ENCODE measurements around the gene DAB1. TPM values are rescaled to one million over a fixed set of nuclear protein-coding genes. Genes with fewer than 3 reads are reported as not detected.

DAB1 gene
- total RNA-seq, 1 donor from 2014 or later = 3.1 TPM

DNA sequence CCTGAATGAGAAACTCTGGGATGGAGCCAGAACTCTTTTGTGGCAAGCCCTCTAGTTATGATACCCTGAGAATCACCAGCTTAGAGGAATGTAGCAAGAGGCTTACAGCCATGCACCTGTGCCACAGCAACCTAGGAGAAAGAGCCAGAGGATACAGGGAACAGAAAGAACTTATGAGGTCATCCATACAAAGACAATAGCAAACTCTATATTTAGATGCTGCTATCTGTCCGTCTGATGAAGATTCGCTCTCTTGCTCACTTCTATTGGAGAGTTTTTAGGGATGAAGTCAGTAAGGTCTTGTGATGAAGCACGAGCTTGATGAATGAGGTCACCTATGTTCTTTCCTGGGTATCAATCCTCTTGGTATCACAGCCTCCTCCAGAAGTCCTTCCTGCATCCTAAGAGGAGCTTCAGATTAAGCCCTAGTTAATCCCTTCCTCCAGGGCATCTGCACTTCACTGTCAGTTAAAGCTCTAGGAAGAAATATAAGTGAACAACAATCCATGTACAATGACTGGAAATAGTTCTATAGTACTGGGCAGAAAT, 185.6 kb downstream of the DAB1 start:
- Mint-ChIP-seq H3K27me3 (ENCODE audit: unreplicated experiment) (no peaks in the 10 kb centered on the region), H3K9me3 (ENCODE audit: unreplicated experiment) (no peaks in the 10 kb centered on the region), H3K27ac (ENCODE audit: unreplicated experiment) (no peak overlapping the region), H3K4me1 (ENCODE audit: low read depth, unreplicated experiment) (peaks cover under 1% of the 10 kb centered on the region), H3K36me3 (ENCODE audit: unreplicated experiment) (no peaks in the 10 kb centered on the region), H3K4me3 (ENCODE audit: unreplicated experiment) (no peak overlapping the region)
- TF ChIP-seq, protein P1, sequence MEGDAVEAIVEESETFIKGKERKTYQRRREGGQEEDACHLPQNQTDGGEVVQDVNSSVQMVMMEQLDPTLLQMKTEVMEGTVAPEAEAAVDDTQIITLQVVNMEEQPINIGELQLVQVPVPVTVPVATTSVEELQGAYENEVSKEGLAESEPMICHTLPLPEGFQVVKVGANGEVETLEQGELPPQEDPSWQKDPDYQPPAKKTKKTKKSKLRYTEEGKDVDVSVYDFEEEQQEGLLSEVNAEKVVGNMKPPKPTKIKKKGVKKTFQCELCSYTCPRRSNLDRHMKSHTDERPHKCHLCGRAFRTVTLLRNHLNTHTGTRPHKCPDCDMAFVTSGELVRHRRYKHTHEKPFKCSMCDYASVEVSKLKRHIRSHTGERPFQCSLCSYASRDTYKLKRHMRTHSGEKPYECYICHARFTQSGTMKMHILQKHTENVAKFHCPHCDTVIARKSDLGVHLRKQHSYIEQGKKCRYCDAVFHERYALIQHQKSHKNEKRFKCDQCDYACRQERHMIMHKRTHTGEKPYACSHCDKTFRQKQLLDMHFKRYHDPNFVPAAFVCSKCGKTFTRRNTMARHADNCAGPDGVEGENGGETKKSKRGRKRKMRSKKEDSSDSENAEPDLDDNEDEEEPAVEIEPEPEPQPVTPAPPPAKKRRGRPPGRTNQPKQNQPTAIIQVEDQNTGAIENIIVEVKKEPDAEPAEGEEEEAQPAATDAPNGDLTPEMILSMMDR (IDR thresholded peaks at IDR 0.05; ENCODE audit: partially characterized antibody, unreplicated experiment) = no peak
- no peak for DNase-seq

DNA sequence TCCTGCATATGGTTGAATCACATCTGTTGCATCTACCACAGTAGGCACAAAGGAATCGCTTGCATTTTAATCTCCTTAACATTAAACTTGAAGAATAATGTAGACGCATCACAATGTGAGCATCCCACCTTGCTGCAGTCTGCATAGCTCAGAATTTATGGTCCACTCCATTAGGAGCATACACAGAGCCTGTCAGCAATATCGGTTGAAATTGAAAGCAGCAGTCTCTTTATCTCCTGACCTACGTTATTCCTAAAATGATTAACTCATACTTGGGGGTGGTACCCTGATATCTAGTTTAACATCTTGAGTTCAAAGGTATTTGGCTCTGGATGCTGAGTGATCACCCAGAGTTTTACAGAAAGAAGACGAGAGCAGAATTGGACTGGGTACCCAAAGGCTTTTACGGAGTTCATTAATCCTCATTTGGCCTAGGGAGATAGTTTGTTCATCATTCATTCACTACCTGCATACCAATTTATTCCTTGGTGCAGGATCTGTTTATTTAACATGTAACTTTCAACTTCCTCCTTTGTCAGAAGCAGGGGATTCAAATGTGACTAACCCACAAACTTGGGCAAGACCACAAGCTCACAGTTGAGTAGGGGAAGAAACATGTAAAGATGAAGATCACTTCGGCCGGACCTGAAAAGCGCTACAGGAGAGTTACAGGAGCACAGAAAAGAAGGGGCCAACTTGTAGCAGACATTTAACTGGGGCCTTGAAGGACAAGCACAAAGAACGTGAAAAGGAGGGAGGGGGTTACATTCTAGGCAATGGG, 187.9 kb downstream of the DAB1 start:
- DNase-seq = no peak
- no peak overlapping the region for H3K4me3 Mint-ChIP-seq (ENCODE audit: unreplicated experiment)
- peaks cover 6% of the 10 kb centered on the region for H3K4me1 Mint-ChIP-seq (ENCODE audit: low read depth, unreplicated experiment)
- no peaks in the 10 kb centered on the region for H3K9me3 Mint-ChIP-seq (ENCODE audit: unreplicated experiment)
- H3K27ac Mint-ChIP-seq (ENCODE audit: unreplicated experiment) = no peak overlapping the region
- no peaks in the 10 kb centered on the region for H3K27me3 Mint-ChIP-seq (ENCODE audit: unreplicated experiment)
- TF ChIP-seq, protein P1 (IDR thresholded peaks at IDR 0.05; ENCODE audit: partially characterized antibody, unreplicated experiment) = no peak
- no peaks in the 10 kb centered on the region for H3K36me3 Mint-ChIP-seq (ENCODE audit: unreplicated experiment)

DNA sequence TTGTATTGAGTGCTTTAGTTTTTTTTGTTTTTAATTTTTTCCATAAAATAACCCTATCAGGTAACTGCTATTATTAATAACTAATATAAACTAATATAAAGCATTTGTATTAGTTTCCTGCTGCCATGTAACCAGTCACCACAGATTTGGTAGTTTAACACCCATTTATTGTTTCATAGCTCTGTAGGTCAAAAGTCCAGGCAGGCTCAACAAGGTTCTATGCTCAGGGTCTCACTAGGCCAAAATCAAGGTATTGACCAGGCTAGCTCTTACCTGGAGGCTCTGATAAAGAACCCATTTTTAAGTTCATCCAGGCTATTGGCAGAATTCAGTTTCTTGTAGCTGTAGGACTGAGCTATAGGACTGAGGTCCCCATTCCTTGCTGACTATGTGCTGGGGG, 189.4 kb downstream of the DAB1 start:
- Mint-ChIP-seq H3K36me3 (ENCODE audit: unreplicated experiment) (no peaks in the 10 kb centered on the region), H3K9me3 (ENCODE audit: unreplicated experiment) (no peaks in the 10 kb centered on the region), H3K4me1 (ENCODE audit: low read depth, unreplicated experiment) (peaks cover 6% of the 10 kb centered on the region), H3K4me3 (ENCODE audit: unreplicated experiment) (no peak overlapping the region), H3K27ac (ENCODE audit: unreplicated experiment) (no peak overlapping the region), H3K27me3 (ENCODE audit: unreplicated experiment) (no peaks in the 10 kb centered on the region)
- no peak for DNase-seq
- TF ChIP-seq, protein P1 (IDR thresholded peaks at IDR 0.05; ENCODE audit: partially characterized antibody, unreplicated experiment) = no peak

DNA sequence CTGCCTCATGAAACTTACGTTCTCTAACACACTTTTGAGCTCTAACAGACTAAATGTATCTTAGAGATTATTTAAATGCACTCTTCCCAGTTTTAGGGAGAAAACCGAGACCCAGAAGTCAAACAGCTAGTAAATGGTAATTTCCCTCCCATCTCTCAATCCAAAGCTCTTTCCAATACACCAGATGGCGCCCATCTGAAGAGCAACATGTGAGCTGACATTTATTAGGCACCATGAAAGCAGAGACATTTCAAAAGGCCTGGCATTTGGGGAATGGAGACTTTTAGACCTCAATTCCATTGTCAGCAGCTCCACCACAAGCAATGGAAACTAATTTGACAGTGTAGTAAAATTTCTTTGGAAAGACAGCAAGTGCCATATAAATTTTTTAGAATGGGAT, 191.4 kb downstream of the DAB1 start:
- no peaks in the 10 kb centered on the region for H3K36me3 Mint-ChIP-seq (ENCODE audit: unreplicated experiment)
- DNase-seq = no peak
- no peaks in the 10 kb centered on the region for H3K27me3 Mint-ChIP-seq (ENCODE audit: unreplicated experiment)
- peaks cover 6% of the 10 kb centered on the region for H3K4me1 Mint-ChIP-seq (ENCODE audit: low read depth, unreplicated experiment)
- H3K27ac Mint-ChIP-seq (ENCODE audit: unreplicated experiment) = no peak overlapping the region
- H3K9me3 Mint-ChIP-seq (ENCODE audit: unreplicated experiment) = no peaks in the 10 kb centered on the region
- no peak overlapping the region for H3K4me3 Mint-ChIP-seq (ENCODE audit: unreplicated experiment)
- TF ChIP-seq, protein P1 (IDR thresholded peaks at IDR 0.05; ENCODE audit: partially characterized antibody, unreplicated experiment) = no peak

DNA sequence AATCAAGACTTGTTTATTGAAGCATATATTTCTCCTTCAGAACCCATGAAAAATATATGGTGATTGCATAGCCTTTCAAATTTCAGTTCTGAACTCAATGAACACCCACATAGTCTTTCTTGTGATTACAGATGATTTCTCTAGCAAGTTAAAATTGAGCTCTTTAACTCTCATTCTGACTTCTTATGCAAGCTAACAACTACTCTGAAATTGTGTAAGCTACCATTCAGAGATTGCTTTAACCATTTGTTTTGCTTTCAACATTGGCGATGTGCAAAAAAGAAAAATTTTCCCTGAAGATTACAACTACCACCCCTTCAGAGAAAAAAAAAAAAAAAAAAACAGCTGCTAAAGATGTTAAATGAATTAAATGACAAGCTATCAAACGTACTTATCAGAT, 193.9 kb downstream of the DAB1 start:
- Mint-ChIP-seq H3K4me3 (ENCODE audit: unreplicated experiment) (no peak overlapping the region), H3K4me1 (ENCODE audit: low read depth, unreplicated experiment) (peaks cover 6% of the 10 kb centered on the region), H3K9me3 (ENCODE audit: unreplicated experiment) (no peaks in the 10 kb centered on the region), H3K27ac (ENCODE audit: unreplicated experiment) (no peak overlapping the region), H3K36me3 (ENCODE audit: unreplicated experiment) (no peaks in the 10 kb centered on the region), H3K27me3 (ENCODE audit: unreplicated experiment) (no peaks in the 10 kb centered on the region)
- TF ChIP-seq, protein P1 (IDR thresholded peaks at IDR 0.05; ENCODE audit: partially characterized antibody, unreplicated experiment) = no peak
- DNase-seq = no peak

Measured in glutamatergic neuron (in vitro differentiated cells).